Right lobe of liver (tissue), 6 donors: ENCODE results near the gene MFSD2A. TPM values are rescaled to one million over a fixed set of nuclear protein-coding genes. Genes with fewer than 3 reads are reported as not detected.

Experiments used
- ATAC-seq, 4 donors: fragments of 200-7000 bp; cut with Tn5 transposase; one replicate each; pipeline ENCODE4 v1.9.1; 2020; ENCODE audit warnings: mild to moderate bottlenecking in 4 of 4, moderate library complexity in 4 of 4
- DNase-seq, 3 donors: peaks; one replicate each; pipeline ENCODE4 v3.0.0-alpha.2; 2020
- H3K27ac ChIP-seq, 3 donors: fragments of 200-600 bp; one replicate each; pipeline ENCODE4 v1.8.0; 2022
- H3K27me3 ChIP-seq, 2 donors: fragments of 200-600 bp; one replicate each; pipeline ENCODE4 v1.8.0; 2022
- H3K36me3 ChIP-seq, 4 donors: fragments of 200-600 bp; sonication (generic) in 1 of 4; one replicate each; pipeline versions ENCODE4 v1.5.1 to v1.8.0; 2017 to 2022; ENCODE audit warnings: control low read depth in 1 of 4
- H3K4me1 ChIP-seq, 4 donors: fragments of 200-600 bp; sonication (generic) in 1 of 4; one replicate each; pipeline versions ENCODE4 v1.5.1 to v1.8.0; 2017 to 2022; ENCODE audit warnings: control low read depth in 1 of 4
- H3K4me3 ChIP-seq, 3 donors: fragments of 200-600 bp; one replicate each; pipeline ENCODE4 v1.8.0; 2022
- H3K9me3 ChIP-seq, 4 donors: fragments of 200-600 bp; sonication (generic) in 1 of 4; one replicate each; pipeline versions ENCODE4 v1.5.1 to v1.8.0; 2017 to 2022; ENCODE audit warnings: control low read depth in 1 of 4
- POLR2A ChIP-seq: fragments of 450-650 bp; IDR thresholded peaks from one replicate; pipeline ENCODE4 v1.6.1; 2017; ENCODE audit warnings: antibody characterized with exemption, mild to moderate bottlenecking
- WGBS: methylation state at CpG from one replicate; pipeline ENCODE4 v1.1.6; 2018; ENCODE audit warnings: low coverage, low lambda C conversion rate; ENCODE audit not compliant: insufficient coverage; ENCODE audit errors: missing lambda C conversion rate; 5-methylcytosine and 5-hydroxymethylcytosine counted together
- intact Hi-C, 2 donors: fragments of 100-400 bp; cut with DNase I; formaldehyde crosslinking; loops; one replicate each; pipeline versions ENCODE4 v1.11.2 to v1.14.1; 2022
- total RNA-seq, 6 experiments: library from RNA; depleted of rRNA in 2 of 6; stranded (reverse); fragments of >200 nt in 2 of 6; fragmentation: NEBNext Ultra II Directional in 3 of 6; extraction: Animal tissue kit (Norgen Biotek cat#: 25700) in 3 of 6; gene quantifications; one replicate each; pipeline versions ENCODE4 v1.1.0 to v1.2.4, GENCODE V29; 2016 to 2023
- TF ChIP-seq, protein P1 (sequence below), 4 donors: fragments of 200-600 bp in 3 of 4; fragments of 450-650 bp in 1 of 4; IDR thresholded peaks; one replicate each; pipeline versions ENCODE4 v1.5.1 to v1.8.0; 2016 to 2022; ENCODE audit warnings: antibody characterized with exemption in 4 of 4, mild to moderate bottlenecking in 2 of 4
- donor health status: DM: no; HTN: yes; CAD: no.
- donor health status: DM: no; HTN: no; CAD: no.
- donor health status: DM: no; HTN: no; CAD: no.
- donor health status: DM: no; HTN: yes; CAD: no.
- donor health status: DM: no; HTN: yes; CAD: no.

Gene MFSD2A
- total RNA-seq, 6 experiments from 2014 or later: 44.3 to 292 (median 113) TPM

DNA sequence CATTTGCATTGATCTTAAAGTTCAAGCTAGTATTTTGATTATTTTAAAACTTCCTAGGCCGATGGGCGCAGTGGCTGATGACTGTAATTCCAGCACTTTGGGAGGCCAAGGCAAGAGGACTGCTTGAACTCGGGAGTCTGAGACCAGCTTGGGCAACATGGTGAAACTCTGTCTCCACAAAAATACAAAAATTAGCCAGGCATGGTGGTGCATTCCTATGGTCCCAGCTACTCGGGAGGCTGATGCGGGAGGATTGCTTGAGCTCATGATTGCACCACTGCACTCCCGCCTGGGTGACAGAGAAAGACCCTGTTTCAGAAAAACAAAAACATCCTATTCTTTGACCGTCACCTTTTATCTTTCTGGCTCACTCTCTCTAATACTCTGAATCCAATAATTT is 30.0 kb downstream of the MFSD2A start:
- TF ChIP-seq, protein P1, sequence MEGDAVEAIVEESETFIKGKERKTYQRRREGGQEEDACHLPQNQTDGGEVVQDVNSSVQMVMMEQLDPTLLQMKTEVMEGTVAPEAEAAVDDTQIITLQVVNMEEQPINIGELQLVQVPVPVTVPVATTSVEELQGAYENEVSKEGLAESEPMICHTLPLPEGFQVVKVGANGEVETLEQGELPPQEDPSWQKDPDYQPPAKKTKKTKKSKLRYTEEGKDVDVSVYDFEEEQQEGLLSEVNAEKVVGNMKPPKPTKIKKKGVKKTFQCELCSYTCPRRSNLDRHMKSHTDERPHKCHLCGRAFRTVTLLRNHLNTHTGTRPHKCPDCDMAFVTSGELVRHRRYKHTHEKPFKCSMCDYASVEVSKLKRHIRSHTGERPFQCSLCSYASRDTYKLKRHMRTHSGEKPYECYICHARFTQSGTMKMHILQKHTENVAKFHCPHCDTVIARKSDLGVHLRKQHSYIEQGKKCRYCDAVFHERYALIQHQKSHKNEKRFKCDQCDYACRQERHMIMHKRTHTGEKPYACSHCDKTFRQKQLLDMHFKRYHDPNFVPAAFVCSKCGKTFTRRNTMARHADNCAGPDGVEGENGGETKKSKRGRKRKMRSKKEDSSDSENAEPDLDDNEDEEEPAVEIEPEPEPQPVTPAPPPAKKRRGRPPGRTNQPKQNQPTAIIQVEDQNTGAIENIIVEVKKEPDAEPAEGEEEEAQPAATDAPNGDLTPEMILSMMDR (IDR thresholded peaks at IDR 0.05): no peak
- TF ChIP-seq POLR2A: no peak
- Histone ChIP-seq H3K36me3 (no peaks in the 10 kb centered on the region), H3K4me3 (no peak overlapping the region), H3K9me3 (no peaks in the 10 kb centered on the region), H3K27me3 (no peaks in the 10 kb centered on the region), H3K27ac (no peak overlapping the region), H3K4me1 (no peaks in the 10 kb centered on the region)
- ATAC-seq: no peak
- DNase-seq: no peak
- 71% methylated on average over 6 of the region's 7 CpGs for WGBS
- intact Hi-C loops: loop anchor here in 1 of 2 donors (10.0 kb wide), 1 partner anchor 170 kb away; no protein-coding TSS in a partner anchor

DNA sequence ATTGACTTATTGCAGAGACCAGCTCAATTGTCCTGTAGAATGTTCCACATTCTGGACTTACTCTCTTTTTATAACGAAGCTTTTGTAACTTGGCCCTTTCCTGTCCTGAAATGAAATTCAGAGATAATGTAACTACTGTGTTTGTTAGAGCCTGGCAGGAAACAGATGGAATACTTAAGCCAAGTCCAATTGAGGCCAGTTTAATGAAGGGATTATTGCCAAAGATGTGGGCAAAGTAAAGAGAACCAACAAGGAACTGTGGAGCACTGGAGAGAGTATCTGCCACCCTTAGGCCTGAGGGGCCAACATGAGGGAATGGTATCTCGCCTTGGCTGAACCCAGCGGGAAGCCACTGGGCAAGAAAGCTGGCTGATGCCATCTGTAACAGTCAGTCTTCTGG is 32.9 kb downstream of the MFSD2A start:
- Histone ChIP-seq H3K27ac (no peak overlapping the region), H3K36me3 (no peaks in the 10 kb centered on the region)
- 73% methylated on average over 3 of the region's 3 CpGs for WGBS

DNA sequence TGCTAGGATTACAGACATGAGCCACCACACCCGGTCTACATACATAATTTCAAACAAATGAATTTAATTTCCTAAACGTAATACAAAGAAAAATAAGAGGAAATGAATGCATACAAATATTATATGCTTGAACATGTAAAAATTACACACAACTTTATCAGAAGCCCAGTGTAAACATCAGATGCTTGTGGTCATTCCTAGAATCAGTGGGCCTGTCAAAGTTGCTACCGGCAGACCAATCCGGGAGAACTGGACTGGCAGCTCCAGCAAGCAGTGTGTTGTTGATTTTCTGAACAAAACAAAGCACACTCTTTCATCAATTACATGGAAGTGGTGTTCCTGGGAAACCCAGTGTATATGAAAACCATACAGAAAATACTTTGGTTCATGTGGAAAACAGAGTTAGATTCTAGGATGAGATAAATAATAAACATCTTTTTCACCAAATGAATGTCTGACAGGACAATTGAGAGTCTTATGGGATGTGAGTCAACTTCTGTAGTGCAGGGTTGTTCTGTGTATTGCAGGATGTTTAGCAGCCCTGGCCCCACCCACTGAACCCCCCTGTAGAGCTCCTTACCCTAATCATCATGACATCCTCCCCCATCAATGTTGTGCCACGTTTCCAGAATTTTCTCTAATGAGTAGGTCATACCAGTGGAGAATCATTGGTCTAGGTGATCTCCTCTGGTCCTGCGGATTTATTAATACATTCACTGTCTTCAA is 33.8 kb downstream of the MFSD2A start:
- WGBS: 62% methylated on average over 6 of the region's 6 CpGs
- Histone ChIP-seq H3K27me3 (no peaks in the 10 kb centered on the region), H3K4me3 (no peak overlapping the region), H3K9me3 (no peaks in the 10 kb centered on the region), H3K36me3 (no peaks in the 10 kb centered on the region), H3K27ac (no peak overlapping the region), H3K4me1 (no peaks in the 10 kb centered on the region)
- ATAC-seq (no peak), DNase-seq (no peak)
- TF ChIP-seq, protein P1 (IDR thresholded peaks at IDR 0.05): no peak
- no peak for TF ChIP-seq POLR2A
- intact Hi-C loops: loop anchor here in 1 of 2 donors (10.0 kb wide), 1 partner anchor 174 kb away; no protein-coding TSS in a partner anchor

More for the DNA sequence above, 32.9 kb downstream of the MFSD2A start:
- no peaks in the 10 kb centered on the region for H3K27me3 ChIP-seq
- H3K9me3 ChIP-seq: no peaks in the 10 kb centered on the region
- ATAC-seq: no peak
- TF ChIP-seq, protein P1 (IDR thresholded peaks at IDR 0.05): no peak
- TF ChIP-seq POLR2A: no peak
- intact Hi-C loops: loop anchor here in 1 of 2 donors (10.0 kb wide), 1 partner anchor 173 kb away; no protein-coding TSS in a partner anchor
- DNase-seq: no peak
- no peak overlapping the region for H3K4me3 ChIP-seq
- H3K4me1 ChIP-seq: no peaks in the 10 kb centered on the region

DNA sequence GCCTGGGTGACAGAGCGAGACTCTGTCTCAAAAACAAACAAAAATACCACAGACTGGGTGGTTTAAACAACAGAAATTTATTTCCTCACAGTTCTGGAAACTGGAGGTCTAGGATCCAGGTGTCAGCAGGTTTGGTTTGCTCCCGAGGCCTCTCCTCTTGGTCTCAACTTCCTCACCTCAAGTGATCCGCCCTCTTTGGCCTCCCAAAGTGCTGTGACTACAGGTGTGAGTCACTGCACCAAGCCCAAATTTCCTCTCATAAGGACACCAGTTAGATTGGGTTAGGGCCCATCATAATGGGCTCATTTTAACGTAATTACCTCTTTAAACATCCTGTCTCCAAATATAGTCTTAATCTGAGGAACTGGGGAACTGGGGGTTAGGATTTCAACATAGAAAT is 35.5 kb downstream of the MFSD2A start:
- H3K36me3 ChIP-seq: no peaks in the 10 kb centered on the region
- H3K27me3 ChIP-seq: no peaks in the 10 kb centered on the region
- intact Hi-C loops: no loop called here
- H3K9me3 ChIP-seq: no peaks in the 10 kb centered on the region
- WGBS: 79% methylated on average over 3 of the region's 4 CpGs
- H3K27ac ChIP-seq: no peak overlapping the region
- no peak overlapping the region for H3K4me3 ChIP-seq
- no peak for TF ChIP-seq POLR2A
- TF ChIP-seq, protein P1 (IDR thresholded peaks at IDR 0.05): no peak
- DNase-seq: no peak
- ATAC-seq: no peak
- no peaks in the 10 kb centered on the region for H3K4me1 ChIP-seq
